Thyroid gland (tissue), 4 donors: Measurements from ENCODE around the gene PUSL1. TPM values are rescaled to one million over a fixed set of nuclear protein-coding genes. Genes with fewer than 3 reads are reported as not detected.

ENCODE experiments used
- DNase-seq, 2 donors: peaks; one replicate each; pipeline ENCODE4 v3.0.0-alpha.2; 2019
- H3K27ac ChIP-seq, 3 donors: fragments of 200-600 bp; sonication (generic); 1 replicate in 2 of 3; 2 replicates in 1 of 3; pipeline ENCODE4 v1.5.1; 2016 to 2019; ENCODE audit warnings: mild to moderate bottlenecking in 1 of 3, moderate library complexity in 1 of 3
- H3K27me3 ChIP-seq: fragments of 200-600 bp; sonication (generic); one replicate; pipeline ENCODE4 v1.5.1; 2019
- H3K36me3 ChIP-seq, 2 donors: fragments of 200-600 bp; sonication (generic); one replicate each; pipeline ENCODE4 v1.5.1; 2016 to 2019
- H3K4me1 ChIP-seq, 2 donors: fragments of 200-600 bp; sonication (generic); one replicate each; pipeline ENCODE4 v1.5.1; 2017 to 2019
- H3K4me3 ChIP-seq, 3 donors: fragments of 200-600 bp; sonication (generic); replicated peaks in 1 of 3; 1 replicate in 2 of 3; 2 replicates in 1 of 3; pipeline ENCODE4 v1.5.1; 2016; ENCODE audit warnings: mild to moderate bottlenecking in 1 of 3
- H3K9me3 ChIP-seq: fragments of 200-600 bp; sonication (generic); one replicate; pipeline ENCODE4 v1.5.1; 2017
- CTCF ChIP-seq, 6 experiments: fragments of 200-600 bp in 3 of 6; fragments of 450-650 bp in 3 of 6; sonication (generic) in 3 of 6; IDR thresholded peaks; one replicate each; pipeline ENCODE4 v1.5.1; 2016 to 2019; ENCODE audit warnings: antibody characterized with exemption in 6 of 6, mild to moderate bottlenecking in 2 of 6, inconsistent platforms in 1 of 6, moderate library complexity in 1 of 6
- POLR2A ChIP-seq, 2 donors: fragments of 450-650 bp; IDR thresholded peaks; one replicate each; pipeline ENCODE4 v1.6.1; 2017; ENCODE audit warnings: antibody characterized with exemption in 2 of 2, mild to moderate bottlenecking in 2 of 2, moderate library complexity in 1 of 2
- WGBS, 2 donors: methylation state at CpG; one replicate each; pipeline ENCODE4 v1.1.5; 2017; 5-methylcytosine and 5-hydroxymethylcytosine counted together
- intact Hi-C: fragments of 100-400 bp; cut with DNase I; formaldehyde crosslinking; loops from one replicate; pipeline ENCODE4 v1.15.1; 2023
- total RNA-seq, 4 donors: library from RNA; depleted of rRNA; stranded (reverse); fragments of >200 nt; gene quantifications; one replicate each; pipeline ENCODE4 v1.2.3, GENCODE V29; 2016

PUSL1 gene
- total RNA-seq, 4 donors from 2014 or later: 24.0 to 41.4 (median 28.0) TPM

DNA sequence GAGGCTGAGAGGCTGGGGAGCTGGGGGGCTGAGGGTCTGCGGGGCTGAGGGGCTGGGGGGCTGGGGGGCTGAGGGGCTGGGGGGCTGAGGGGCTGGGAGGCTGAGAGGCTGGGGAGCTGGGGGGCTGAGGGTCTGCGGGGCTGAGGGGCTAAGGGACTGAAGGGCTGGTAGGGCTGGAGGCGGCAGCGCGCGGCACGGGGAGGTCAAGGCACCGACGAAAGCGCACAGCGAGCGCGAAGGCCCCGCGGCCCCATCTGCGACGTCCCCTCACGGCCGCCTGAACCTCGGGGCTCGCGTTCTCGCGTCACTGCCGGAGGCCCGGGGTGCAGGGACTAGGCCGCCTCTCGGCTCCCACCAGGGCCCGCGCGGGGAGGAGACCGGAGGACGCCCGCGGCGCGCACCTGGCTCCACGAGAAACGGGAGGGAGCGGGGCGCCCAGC lies 15.7 kb downstream of the PUSL1 start:
- peaks cover 12 to 35% of the 10 kb centered on the region in 2 donors for H3K4me1 ChIP-seq
- no peaks in the 10 kb centered on the region for H3K27me3 ChIP-seq
- DNase-seq: no peak
- peak overlapping the region in 2 of 3 donors; percentile 58 to 79 for H3K27ac ChIP-seq
- peak overlapping the region; percentile 71 to 98 (median 79) for H3K4me3 ChIP-seq
- 0% methylated on average over 2 of the region's 41 CpGs; no CpG with 5 or more reads in 1 of the 2 donors for WGBS, 2 donors
- intact Hi-C loops: loop anchor here (10.0 kb wide), 1 partner anchor 49 kb away; the partner anchor contains the start of gene UBE2J2
- no peaks in the 10 kb centered on the region for H3K9me3 ChIP-seq
- peaks cover 12 to 14% of the 10 kb centered on the region in 2 donors for H3K36me3 ChIP-seq
- no peak for TF ChIP-seq POLR2A (IDR thresholded peaks at IDR 0.05)

GRCh38 chr1:1324524-1325287 lies 16.3 kb downstream of the PUSL1 start, which contains the start of the genes CPTP and INTS11:
Gene CPTP, plus strand, starts transcription at chr1:1324802. Its CDS starts 2,109 bp downstream, at chr1:1326911.
Gene INTS11, minus strand, starts transcription at chr1:1324660. Its CDS starts 52 bp downstream, at chr1:1324608.
- TF ChIP-seq CTCF (IDR thresholded peaks at IDR 0.05): no peak
- peak in 1 of 2 donors; percentile 70 for TF ChIP-seq POLR2A (IDR thresholded peaks at IDR 0.05)
- Histone ChIP-seq H3K27ac (peak within 1 kb of the TSS; percentile 73 to 79 (median 76)), H3K4me3 (peak within 1 kb of the TSS; percentile 71 to 98 (median 79)), H3K9me3 (no peaks in the 10 kb centered on the region), H3K36me3 (peaks cover 8 to 12% of the 10 kb centered on the region in 2 donors), H3K27me3 (no peaks in the 10 kb centered on the region), H3K4me1 (peaks cover 12 to 35% of the 10 kb centered on the region in 2 donors)
- intact Hi-C loops: loop anchor here (10.0 kb wide), 1 partner anchor 50 kb away; the partner anchor contains the start of gene UBE2J2
- WGBS, 2 donors: 0% methylated on average over 1 of the region's 84 CpGs; no CpG with 5 or more reads in 1 of the 2 donors
- DNase-seq: peak; percentile 90 to 95

- DNase-seq: peak; percentile 55 to 60
Observed at GRCh38 chr1:1325288-1326074, 17.1 kb downstream of the PUSL1 start.

DNA sequence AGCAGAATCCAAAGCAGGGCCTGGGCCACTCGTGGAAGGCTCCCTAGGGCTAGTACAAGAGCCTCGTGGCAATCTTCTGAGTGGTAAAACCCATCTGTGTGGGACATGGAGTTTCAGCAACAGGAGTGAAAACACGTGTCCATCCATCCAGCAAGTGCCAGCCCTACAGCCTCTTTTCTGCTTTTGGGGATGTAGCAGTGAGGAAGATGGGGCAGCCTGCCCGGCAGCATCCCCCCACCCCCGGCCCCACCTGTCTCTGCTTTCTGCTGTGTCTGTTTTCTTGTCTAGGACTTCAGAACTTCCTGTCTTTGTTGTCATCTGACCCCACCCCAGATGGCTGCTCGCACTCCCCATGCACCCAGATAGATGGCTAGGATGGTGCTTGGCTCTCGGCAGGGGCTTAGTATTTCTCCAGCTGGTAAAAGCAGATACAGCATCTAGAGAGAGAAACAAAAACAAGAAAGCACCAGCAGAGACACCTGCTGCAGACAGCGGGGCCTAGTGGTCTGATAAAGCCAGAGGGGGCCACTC lies 17.7 kb downstream of the PUSL1 start:
- Histone ChIP-seq H3K27ac (peak overlapping the region in 1 of 3 donors; percentile 76), H3K9me3 (no peaks in the 10 kb centered on the region), H3K4me1 (peaks cover 12 to 41% of the 10 kb centered on the region in 2 donors), H3K4me3 (peak overlapping the region in 1 of 3 donors; percentile 98), H3K27me3 (no peaks in the 10 kb centered on the region), H3K36me3 (peaks cover 6 to 12% of the 10 kb centered on the region in 2 donors)
- no peak for TF ChIP-seq POLR2A (IDR thresholded peaks at IDR 0.05)
- no peak for TF ChIP-seq CTCF (IDR thresholded peaks at IDR 0.05)
- 56 to 67% methylated on average over 8 of the region's 8 CpGs for WGBS, 2 donors
- no peak for DNase-seq
- intact Hi-C loops: loop anchor here (2.0 to 10.0 kb wide), 2 partner anchors 21 to 51 kb away; partner anchors contain the start of gene UBE2J2

More at GRCh38 chr1:1325288-1326074, 17.1 kb downstream of the PUSL1 start:
- TF ChIP-seq CTCF (IDR thresholded peaks at IDR 0.05) (no peak), POLR2A (IDR thresholded peaks at IDR 0.05) (no peak)
- Histone ChIP-seq H3K36me3 (peaks cover 6 to 12% of the 10 kb centered on the region in 2 donors), H3K9me3 (no peaks in the 10 kb centered on the region), H3K4me3 (peak overlapping the region; percentile 4 to 98 (median 69)), H3K27ac (peak overlapping the region; percentile 73 to 79 (median 76)), H3K4me1 (peaks cover 12 to 36% of the 10 kb centered on the region in 2 donors), H3K27me3 (no peaks in the 10 kb centered on the region)
- 28 to 46% methylated on average over 8 to 11 of the region's 16 CpGs for WGBS, 2 donors
- intact Hi-C loops: loop anchor here (2.0 to 10.0 kb wide), 2 partner anchors 21 to 51 kb away; partner anchors contain the start of gene UBE2J2

- no peak overlapping the region for H3K27ac ChIP-seq
- H3K36me3 ChIP-seq: peaks cover 6 to 12% of the 10 kb centered on the region in 2 donors
- WGBS, 2 donors: 90 to 98% methylated on average over 18 to 20 of the region's 40 CpGs
- H3K27me3 ChIP-seq: no peaks in the 10 kb centered on the region
- no peak for DNase-seq
- H3K4me3 ChIP-seq: no peak overlapping the region
- no peaks in the 10 kb centered on the region for H3K9me3 ChIP-seq
- peaks cover 12 to 36% of the 10 kb centered on the region in 2 donors for H3K4me1 ChIP-seq
- TF ChIP-seq CTCF (IDR thresholded peaks at IDR 0.05): no peak
- no peak for TF ChIP-seq POLR2A (IDR thresholded peaks at IDR 0.05)
- intact Hi-C loops: loop anchor here (2.0 to 10.0 kb wide), 2 partner anchors 20 to 52 kb away; partner anchors contain the start of gene UBE2J2
Observed at GRCh38 chr1:1327291-1327690, 18.9 kb downstream of the PUSL1 start.
